HFFc6 (cell line): ENCODE results near the gene OSBPL10. TPM values are rescaled to one million over a fixed set of nuclear protein-coding genes. Genes with fewer than 3 reads are reported as not detected.

Source experiments
- DNase-seq: peaks from one replicate; pipeline ENCODE4 v3.0.0-alpha.2; 2018
- H3K27ac Mint-ChIP-seq: 2 replicates; pipeline ENCODE4 v1.8.0; 2020; ENCODE audit warnings: mild to moderate bottlenecking, mixed read lengths
- H3K27me3 Mint-ChIP-seq: 2 replicates; pipeline ENCODE4 v1.8.0; 2021; ENCODE audit warnings: mild to moderate bottlenecking, moderate library complexity, mixed read lengths; ENCODE audit not compliant: insufficient read depth
- H3K36me3 Mint-ChIP-seq: 2 replicates; pipeline ENCODE4 v1.8.0; 2021; ENCODE audit warnings: low read depth, mixed read lengths
- H3K4me1 Mint-ChIP-seq: 2 replicates; pipeline ENCODE4 v1.8.0; 2020; ENCODE audit warnings: low read depth, mixed read lengths
- H3K4me3 Mint-ChIP-seq: 2 replicates; pipeline ENCODE4 v1.8.0; 2020; ENCODE audit warnings: mild to moderate bottlenecking, moderate library complexity, mixed read lengths
- H3K9me3 Mint-ChIP-seq: 2 replicates; pipeline ENCODE4 v1.8.0; 2020; ENCODE audit warnings: mild to moderate bottlenecking, mixed read lengths
- total RNA-seq, 6 experiments: library from RNA; stranded (reverse); fragmentation: NEBNext Ultra II Directional; extraction: Animal tissue kit (Norgen Biotek cat#: 25700); gene quantifications; 2 replicates in 1 of 6; 3 replicates in 5 of 6; pipeline ENCODE4 v1.2.3, GENCODE V29; 2021
- TF ChIP-seq, protein P1 (sequence below): fragments of 200-600 bp; sonication (generic); IDR thresholded peaks from 2 replicates; pipeline ENCODE4 v1.5.0; 2021; ENCODE audit warnings: antibody characterized with exemption, mild to moderate bottlenecking

Gene OSBPL10
- total RNA-seq, 6 experiments from 2014 or later = 7.3 to 8.9 (median 8.6) TPM

DNA sequence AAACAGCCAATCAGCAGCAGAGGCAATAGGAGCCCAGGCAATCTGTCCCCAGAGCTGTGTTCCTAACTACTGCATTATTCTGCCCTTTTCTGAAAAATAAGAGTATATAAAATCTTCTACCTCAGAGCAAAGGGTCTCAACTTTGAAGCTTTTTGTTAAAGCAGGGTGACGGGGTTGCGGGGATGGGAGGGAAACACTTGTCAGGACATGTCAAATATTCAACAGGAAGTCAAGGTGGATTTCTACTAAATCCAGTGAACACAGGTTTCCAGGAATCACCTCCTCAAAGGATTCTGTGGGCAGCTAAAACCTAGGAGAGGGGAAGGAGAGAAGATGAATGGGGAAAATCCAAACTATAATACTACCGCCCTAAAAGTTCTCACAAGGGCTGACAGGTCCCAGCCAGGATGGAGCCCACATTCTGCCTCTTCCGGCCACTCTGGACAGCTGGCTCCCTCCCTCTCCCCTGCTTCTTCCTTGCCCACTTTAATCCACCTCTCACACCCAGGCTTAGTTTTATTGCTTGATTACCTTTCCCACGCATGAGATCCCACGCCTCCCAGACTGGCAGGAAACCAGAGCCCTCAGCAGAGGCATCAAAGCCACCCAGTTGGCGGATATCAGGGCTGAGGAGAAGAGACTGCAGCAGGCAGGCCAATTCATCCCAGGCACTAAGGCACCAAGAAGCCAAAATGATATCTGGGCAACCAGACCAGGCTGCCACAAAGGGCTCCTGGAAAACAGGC is 77.2 kb downstream of the OSBPL10 start:
- Mint-ChIP-seq H3K4me3 (no peak overlapping the region), H3K4me1 (peaks cover 14% of the 10 kb centered on the region), H3K36me3 (no peaks in the 10 kb centered on the region), H3K27ac (no peak overlapping the region), H3K9me3 (no peaks in the 10 kb centered on the region), H3K27me3 (no peaks in the 10 kb centered on the region; the same call in 1 of the 2 replicates)
- DNase-seq = no peak
- TF ChIP-seq, protein P1, sequence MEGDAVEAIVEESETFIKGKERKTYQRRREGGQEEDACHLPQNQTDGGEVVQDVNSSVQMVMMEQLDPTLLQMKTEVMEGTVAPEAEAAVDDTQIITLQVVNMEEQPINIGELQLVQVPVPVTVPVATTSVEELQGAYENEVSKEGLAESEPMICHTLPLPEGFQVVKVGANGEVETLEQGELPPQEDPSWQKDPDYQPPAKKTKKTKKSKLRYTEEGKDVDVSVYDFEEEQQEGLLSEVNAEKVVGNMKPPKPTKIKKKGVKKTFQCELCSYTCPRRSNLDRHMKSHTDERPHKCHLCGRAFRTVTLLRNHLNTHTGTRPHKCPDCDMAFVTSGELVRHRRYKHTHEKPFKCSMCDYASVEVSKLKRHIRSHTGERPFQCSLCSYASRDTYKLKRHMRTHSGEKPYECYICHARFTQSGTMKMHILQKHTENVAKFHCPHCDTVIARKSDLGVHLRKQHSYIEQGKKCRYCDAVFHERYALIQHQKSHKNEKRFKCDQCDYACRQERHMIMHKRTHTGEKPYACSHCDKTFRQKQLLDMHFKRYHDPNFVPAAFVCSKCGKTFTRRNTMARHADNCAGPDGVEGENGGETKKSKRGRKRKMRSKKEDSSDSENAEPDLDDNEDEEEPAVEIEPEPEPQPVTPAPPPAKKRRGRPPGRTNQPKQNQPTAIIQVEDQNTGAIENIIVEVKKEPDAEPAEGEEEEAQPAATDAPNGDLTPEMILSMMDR = no peak

DNA sequence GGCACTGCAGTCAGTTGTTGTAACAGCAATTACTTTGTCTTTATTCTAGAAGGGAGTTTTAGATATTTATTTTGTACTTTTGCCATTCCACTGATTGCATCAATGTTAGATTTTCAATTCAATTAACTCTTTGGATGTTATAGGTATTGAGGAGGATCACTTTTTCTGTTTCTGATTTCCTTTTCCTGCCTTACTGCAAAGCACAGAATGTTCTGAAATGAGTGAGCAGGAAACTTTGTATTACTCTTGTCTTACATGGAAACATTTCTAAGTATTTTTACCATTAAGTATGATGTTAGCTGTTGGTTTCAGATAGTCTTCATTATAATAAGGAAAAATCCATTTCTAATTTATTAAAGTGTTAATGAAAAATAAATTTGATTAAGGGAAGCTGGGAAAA is 80.5 kb downstream of the OSBPL10 start:
- Mint-ChIP-seq H3K4me1 (peaks cover 3% of the 10 kb centered on the region), H3K27ac (no peak overlapping the region), H3K36me3 (no peaks in the 10 kb centered on the region), H3K27me3 (no peaks in the 10 kb centered on the region; the same call in 1 of the 2 replicates), H3K4me3 (no peak overlapping the region), H3K9me3 (no peaks in the 10 kb centered on the region)
- TF ChIP-seq, protein P1 = no peak
- no peak for DNase-seq

DNA sequence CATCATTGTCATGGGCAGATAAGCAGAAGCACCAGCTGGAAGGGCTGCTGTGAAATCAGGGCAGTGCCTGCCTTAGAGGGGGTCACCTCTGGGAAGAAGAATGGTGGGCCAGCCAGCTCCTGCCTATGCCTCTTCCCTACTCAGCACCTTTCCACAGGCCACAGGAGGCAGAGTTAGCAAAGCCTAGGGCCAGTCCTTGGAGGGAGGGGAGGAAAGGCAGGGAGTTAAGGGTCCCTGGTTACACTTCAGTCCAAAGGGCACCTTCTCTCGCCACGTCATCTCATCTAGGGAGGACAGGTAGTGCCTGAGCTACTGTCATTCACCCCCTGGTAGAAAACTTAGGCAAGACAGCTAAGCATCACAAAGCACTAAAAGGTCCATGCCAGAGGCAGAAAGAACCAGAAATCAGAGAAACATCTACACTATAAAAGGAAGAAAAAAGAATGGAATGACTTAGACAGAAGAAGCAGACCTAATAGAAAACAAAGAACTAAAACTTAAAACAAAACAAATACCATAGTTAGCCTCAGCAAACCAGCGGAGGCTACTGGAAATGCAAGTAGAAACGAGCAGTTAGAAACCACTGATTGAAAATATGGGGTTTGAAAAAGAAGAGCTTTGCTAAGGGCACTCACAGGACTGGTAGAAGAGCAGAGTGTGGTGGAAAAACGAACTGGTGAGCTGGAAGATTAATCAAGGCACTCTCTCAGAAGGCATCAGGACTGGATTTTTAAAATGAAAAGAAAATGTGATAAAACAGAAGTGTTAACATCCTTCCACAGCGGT is 84.2 kb downstream of the OSBPL10 start:
- Mint-ChIP-seq H3K36me3 (no peaks in the 10 kb centered on the region; the same call in 1 of the 2 replicates), H3K4me3 (no peak overlapping the region), H3K27ac (no peak overlapping the region), H3K9me3 (no peaks in the 10 kb centered on the region), H3K4me1 (peaks cover 14% of the 10 kb centered on the region), H3K27me3 (peaks cover 4% of the 10 kb centered on the region; the same call in 1 of the 2 replicates)
- DNase-seq = no peak
- TF ChIP-seq, protein P1 = no peak

DNA sequence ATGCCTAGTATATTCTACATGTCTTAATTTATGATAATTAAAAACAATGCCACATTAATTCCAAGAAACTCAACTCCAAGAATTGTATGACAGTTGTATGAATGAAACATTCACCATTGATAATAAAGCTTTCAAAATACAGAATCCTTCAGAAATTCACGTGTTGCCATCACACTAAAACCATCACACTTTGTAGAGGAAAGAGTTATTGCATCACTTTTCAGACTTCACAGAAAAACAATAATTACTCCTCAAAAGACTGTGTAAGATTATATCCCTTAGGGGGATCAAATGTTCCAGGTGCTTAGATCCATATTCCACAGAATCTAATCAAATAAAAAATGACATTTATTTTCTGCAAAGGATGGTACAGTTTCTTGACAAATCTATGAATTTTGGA is 85.0 kb downstream of the OSBPL10 start:
- no peaks in the 10 kb centered on the region; the same call in 1 of the 2 replicates for H3K36me3 Mint-ChIP-seq

DNA sequence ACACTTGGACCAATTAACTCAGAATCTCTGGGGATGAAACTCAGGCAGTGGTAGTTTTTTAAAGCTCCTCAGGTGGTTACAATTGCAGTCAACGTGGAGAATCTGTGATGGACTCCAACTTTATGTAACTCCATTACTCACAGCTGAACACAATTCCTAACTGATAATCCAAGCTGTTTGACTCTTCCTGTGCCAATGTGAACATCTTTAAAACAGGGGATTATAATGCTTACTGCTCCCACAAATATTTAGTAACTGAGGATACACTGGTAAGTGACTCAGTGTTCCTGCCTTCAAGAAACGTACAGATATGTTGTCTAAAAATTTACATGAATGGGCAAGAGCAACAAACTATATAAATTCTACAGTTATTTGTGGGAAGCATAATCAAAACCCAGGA is 85.6 kb downstream of the OSBPL10 start:
- H3K27ac Mint-ChIP-seq = peak overlapping the region; percentile 46; the same call in 1 of the 2 replicates
- H3K27me3 Mint-ChIP-seq = peaks cover 4% of the 10 kb centered on the region; the same call in 1 of the 2 replicates
- H3K9me3 Mint-ChIP-seq = no peaks in the 10 kb centered on the region
- H3K36me3 Mint-ChIP-seq = no peaks in the 10 kb centered on the region; the same call in 1 of the 2 replicates
- H3K4me3 Mint-ChIP-seq = no peak overlapping the region
- peak; percentile 68 for DNase-seq
- peaks cover 14% of the 10 kb centered on the region for H3K4me1 Mint-ChIP-seq
- TF ChIP-seq, protein P1 = no peak

More for the DNA sequence above, 85.0 kb downstream of the OSBPL10 start:
- H3K4me3 Mint-ChIP-seq = no peak overlapping the region
- peaks cover 4% of the 10 kb centered on the region; the same call in 1 of the 2 replicates for H3K27me3 Mint-ChIP-seq
- TF ChIP-seq, protein P1 = no peak
- no peak overlapping the region for H3K27ac Mint-ChIP-seq
- peaks cover 14% of the 10 kb centered on the region for H3K4me1 Mint-ChIP-seq
- no peaks in the 10 kb centered on the region for H3K9me3 Mint-ChIP-seq
- no peak for DNase-seq
